Common myeloid progenitor, CD34-positive (primary cell): Measurements from ENCODE around the gene RASAL2.

Experiments
- CTCF ChIA-PET: fragments of 350-600 bp; sonication (Branson Sonifier 250); formaldehyde crosslinking; loops from one replicate; lab custom pipeline; 2021; ENCODE audit warnings: antibody characterized with exemption; lab: Charles Lee
- POLR2A ChIA-PET: fragments of 350-600 bp; sonication (Branson Sonifier 250); formaldehyde crosslinking; loops from one replicate; lab custom pipeline; 2021; ENCODE audit warnings: antibody characterized with exemption; lab: Charles Lee
- DNase-seq, 3 donors: peaks; one replicate each; pipeline versions ENCODE4 v3.0.0 to v3.0.0-alpha.2; 2013
- H3K27ac ChIP-seq, 2 experiments: 1 replicate in 1 of 2; 2 replicates in 1 of 2; pipeline ENCODE4 v1.7.0; 2013; ENCODE audit warnings: inconsistent platforms in 2 of 2, low read length in 2 of 2, mild to moderate bottlenecking in 2 of 2, low read depth in 1 of 2, moderate library complexity in 1 of 2; ENCODE audit not compliant: severe bottlenecking in 2 of 2, insufficient read depth in 1 of 2, poor library complexity in 1 of 2
- H3K27me3 ChIP-seq, 5 experiments: replicated peaks in 2 of 5; 1 replicate in 3 of 5; 2 replicates in 2 of 5; pipeline versions ENCODE4 v1.6.1 to v1.7.0; 2013; ENCODE audit warnings: low read length in 4 of 5, mild to moderate bottlenecking in 2 of 5, moderate library complexity in 2 of 5, inconsistent platforms in 1 of 5; ENCODE audit not compliant: insufficient read depth in 5 of 5, control insufficient read depth in 4 of 5
- H3K36me3 ChIP-seq, 4 experiments: 1 replicate in 2 of 4; 2 replicates in 2 of 4; pipeline versions ENCODE4 v1.6.1 to v1.7.0; 2013; ENCODE audit warnings: low read length in 3 of 4, control low read depth in 1 of 4, mild to moderate bottlenecking in 1 of 4; ENCODE audit not compliant: control insufficient read depth in 4 of 4, insufficient read depth in 4 of 4
- H3K4me1 ChIP-seq, 4 experiments: 1 replicate in 3 of 4; 2 replicates in 1 of 4; pipeline versions ENCODE4 v1.6.1 to v1.7.1; 2013; ENCODE audit warnings: low read length in 3 of 4, mild to moderate bottlenecking in 3 of 4, control low read depth in 1 of 4, inconsistent platforms in 1 of 4, moderate library complexity in 1 of 4; ENCODE audit not compliant: control insufficient read depth in 4 of 4, insufficient read depth in 4 of 4; ENCODE audit errors: control extremely low read depth in 1 of 4
- H3K4me3 ChIP-seq, 7 experiments: 1 replicate in 4 of 7; 2 replicates in 3 of 7; pipeline versions ENCODE4 v1.5.1 to v1.7.0; 2013; ENCODE audit warnings: mild to moderate bottlenecking in 7 of 7, low read length in 6 of 7, moderate library complexity in 6 of 7, inconsistent platforms in 2 of 7, low read depth in 2 of 7, control low read depth in 1 of 7; ENCODE audit not compliant: insufficient read depth in 4 of 7, control insufficient read depth in 1 of 7; ENCODE audit errors: extremely low read depth in 1 of 7
- H3K9me3 ChIP-seq, 5 experiments: 1 replicate in 4 of 5; 2 replicates in 1 of 5; pipeline versions ENCODE4 v1.6.1 to v1.7.1; 2013; ENCODE audit warnings: low read length in 4 of 5, mild to moderate bottlenecking in 2 of 5, inconsistent platforms in 1 of 5, low read depth in 1 of 5, moderate library complexity in 1 of 5; ENCODE audit not compliant: control insufficient read depth in 4 of 5, insufficient read depth in 2 of 5; ENCODE audit errors: control extremely low read depth in 1 of 5
- WGBS: methylation state at CpG from one replicate; pipeline ENCODE4 v1.1.5; 2013; ENCODE audit not compliant: insufficient coverage; 5-methylcytosine and 5-hydroxymethylcytosine counted together

Gene RASAL2

GRCh38 chr1:178168536-178168935, 74.6 kb downstream of the RASAL2 start:
- 100% methylated on average over 1 of the region's 2 CpGs for WGBS
- DNase-seq, result no peak
- Histone ChIP-seq H3K4me3 (no peak overlapping the region), H3K27me3 (no peaks in the 10 kb centered on the region), H3K4me1 (peaks cover 0 to 18% (median 9%) of the 10 kb centered on the region in 4 experiments), H3K27ac (no peak overlapping the region), H3K9me3 (no peaks in the 10 kb centered on the region), H3K36me3 (no peaks in the 10 kb centered on the region)
- ChIA-PET POLR2A (no interaction called here), CTCF (interaction anchor here (0.6 kb wide), 1 partner anchor 139 kb away, joined by 3 read pairs; no protein-coding TSS in a partner anchor)

- WGBS, result 100% methylated on average over 1 of the region's 1 CpG
- no peaks in the 10 kb centered on the region for H3K27me3 ChIP-seq
- no peak overlapping the region for H3K4me3 ChIP-seq
- no peak for DNase-seq
- H3K9me3 ChIP-seq, result no peaks in the 10 kb centered on the region
- ChIA-PET POLR2A (no interaction called here), CTCF (no interaction called here)
- H3K4me1 ChIP-seq, result peaks cover 0 to 18% (median 7%) of the 10 kb centered on the region in 4 experiments
- no peaks in the 10 kb centered on the region for H3K36me3 ChIP-seq
- H3K27ac ChIP-seq, result no peak overlapping the region
Observed at GRCh38 chr1:178169649-178170048, 75.7 kb downstream of the RASAL2 start.

DNA sequence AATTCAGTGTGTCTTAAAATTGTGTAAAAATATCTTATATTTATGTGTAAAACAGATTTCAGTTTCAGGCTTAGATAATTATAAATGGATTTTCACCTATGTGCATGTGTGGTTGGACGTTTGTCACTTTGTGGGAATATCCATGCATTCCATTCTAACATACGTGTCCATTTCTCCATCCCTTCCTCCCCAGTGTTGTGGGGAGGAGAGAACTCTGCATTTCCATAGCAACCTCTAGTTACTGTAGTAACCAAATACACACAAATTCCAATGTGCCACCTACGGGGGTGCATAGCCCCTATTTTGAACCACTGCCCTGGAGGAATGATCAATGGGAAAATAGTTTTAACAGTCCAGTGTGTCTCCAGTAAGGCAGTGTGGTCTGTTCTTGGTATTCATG, 79.0 kb downstream of the RASAL2 start:
- Histone ChIP-seq H3K27ac (no peak overlapping the region), H3K4me1 (peaks cover 0 to 5% (median 0%) of the 10 kb centered on the region in 4 experiments), H3K9me3 (no peaks in the 10 kb centered on the region), H3K36me3 (no peaks in the 10 kb centered on the region), H3K27me3 (no peaks in the 10 kb centered on the region), H3K4me3 (no peak overlapping the region)
- no CpG with 5 or more reads among the region's 3 CpGs for WGBS
- ChIA-PET CTCF (no interaction called here), POLR2A (no interaction called here)
- DNase-seq, result no peak

- H3K9me3 ChIP-seq, result no peaks in the 10 kb centered on the region
- no peak overlapping the region for H3K4me3 ChIP-seq
- H3K4me1 ChIP-seq, result peaks cover 0 to 5% (median 0%) of the 10 kb centered on the region in 4 experiments
- ChIA-PET POLR2A (no interaction called here), CTCF (interaction anchor here (1.2 kb wide), 1 partner anchor 36 kb away, joined by 3 read pairs; no protein-coding TSS in a partner anchor)
- H3K27ac ChIP-seq, result no peak overlapping the region
- H3K36me3 ChIP-seq, result no peaks in the 10 kb centered on the region
- H3K27me3 ChIP-seq, result no peaks in the 10 kb centered on the region
- DNase-seq, result no peak
- 75% methylated on average over 1 of the region's 1 CpG for WGBS
Observed at GRCh38 chr1:178174539-178174938, 80.6 kb downstream of the RASAL2 start.

DNA sequence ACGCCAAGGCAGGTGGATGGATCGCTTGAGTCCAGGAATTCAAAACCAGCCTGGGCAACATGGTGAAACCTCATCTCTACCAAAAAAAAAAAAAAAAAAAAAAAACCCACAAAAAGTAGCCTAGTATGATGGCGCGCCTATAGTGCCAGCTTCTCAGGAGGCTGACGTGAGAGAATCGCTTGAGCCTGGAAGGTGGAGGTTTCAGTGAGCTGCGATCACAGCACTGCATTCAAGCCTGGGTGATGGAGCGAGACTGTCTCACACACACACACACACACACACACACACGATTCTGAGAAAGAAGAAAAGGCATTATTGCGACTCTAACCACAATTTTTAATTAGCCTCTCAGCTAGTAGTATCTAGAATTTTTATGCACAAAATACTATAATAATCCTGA, 86.5 kb downstream of the RASAL2 start:
- H3K36me3 ChIP-seq, result no peaks in the 10 kb centered on the region
- H3K27ac ChIP-seq, result no peak overlapping the region
- H3K9me3 ChIP-seq, result no peaks in the 10 kb centered on the region
- WGBS, result no CpG with 5 or more reads among the region's 10 CpGs
- H3K4me3 ChIP-seq, result no peak overlapping the region
- H3K27me3 ChIP-seq, result no peaks in the 10 kb centered on the region
- DNase-seq, result no peak
- CTCF ChIA-PET, result interaction anchor here (0.6 to 1.9 kb wide), 2 partner anchors 9 to 265 kb away, joined by 4 to 5 read pairs; no protein-coding TSS in a partner anchor
- H3K4me1 ChIP-seq, result no peaks in the 10 kb centered on the region
- POLR2A ChIA-PET, result interaction anchor here (0.6 kb wide), 1 partner anchor 84 kb away, joined by 3 read pairs; no protein-coding TSS in a partner anchor

GRCh38 chr1:178183796-178184195, 89.9 kb downstream of the RASAL2 start:
- POLR2A ChIA-PET, result no interaction called here
- peaks cover 0 to 2% (median 0%) of the 10 kb centered on the region in 5 experiments for H3K9me3 ChIP-seq
- no peaks in the 10 kb centered on the region for H3K36me3 ChIP-seq
- H3K4me3 ChIP-seq, result no peak overlapping the region
- DNase-seq, result no peak
- no peak overlapping the region for H3K27ac ChIP-seq
- CTCF ChIA-PET, result no interaction called here
- no peaks in the 10 kb centered on the region for H3K4me1 ChIP-seq
- no peaks in the 10 kb centered on the region for H3K27me3 ChIP-seq

DNA sequence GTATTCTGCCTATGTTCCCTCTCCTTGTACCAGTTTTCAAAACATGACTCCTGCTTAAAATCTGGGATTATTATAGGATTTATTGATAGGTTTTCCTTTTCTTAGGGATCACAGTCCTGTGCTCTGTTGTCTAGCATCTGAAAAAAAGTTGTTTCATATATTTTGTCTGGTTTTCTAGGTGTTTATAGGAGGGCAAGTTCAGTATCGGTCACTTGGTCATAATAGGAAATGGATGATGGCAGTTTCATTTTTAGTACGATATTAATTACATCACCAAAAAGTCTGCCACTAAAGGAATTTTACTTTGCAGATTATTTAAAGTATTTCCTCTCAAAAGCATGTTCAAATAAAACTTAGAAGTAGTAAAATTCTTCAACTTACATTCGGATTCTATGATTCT, 94.4 kb downstream of the RASAL2 start:
- Histone ChIP-seq H3K9me3 (peaks cover 0 to 2% (median 0%) of the 10 kb centered on the region in 5 experiments), H3K27me3 (no peaks in the 10 kb centered on the region), H3K4me1 (peaks cover 0 to 14% (median 6%) of the 10 kb centered on the region in 4 experiments), H3K4me3 (peak overlapping the region in 1 of 7 experiments; percentile 18), H3K27ac (no peak overlapping the region), H3K36me3 (no peaks in the 10 kb centered on the region)
- DNase-seq, result no peak
- ChIA-PET POLR2A (no interaction called here), CTCF (interaction anchor here (0.8 to 4.5 kb wide), 12 partner anchors 17 to 157 kb away, joined by 3 to 57 read pairs (median 5); no protein-coding TSS in a partner anchor)
- no CpG with 5 or more reads among the region's 3 CpGs for WGBS
